Transverse colon (tissue), 4 donors: ENCODE data around the gene LOXL1. TPM values are rescaled to one million over a fixed set of nuclear protein-coding genes. Genes with fewer than 3 reads are reported as not detected.

Experiments used
- DNase-seq: peaks from one replicate; pipeline ENCODE4 v3.0.0-alpha.2; 2019
- H3K27ac ChIP-seq, 4 donors: fragments of 200-600 bp; sonication (generic); 2 replicates each; pipeline ENCODE4 v1.5.1; 2016 to 2018; ENCODE audit warnings: inconsistent platforms in 4 of 4
- H3K27me3 ChIP-seq: fragments of 200-600 bp; sonication (generic); 2 replicates; pipeline ENCODE4 v1.5.1; 2017; ENCODE audit warnings: inconsistent platforms
- H3K36me3 ChIP-seq, 4 donors: fragments of 200-600 bp; sonication (generic); 2 replicates each; pipeline ENCODE4 v1.5.1; 2017 to 2019; ENCODE audit warnings: inconsistent platforms in 4 of 4
- H3K4me1 ChIP-seq, 4 donors: fragments of 200-600 bp; sonication (generic); 2 replicates each; pipeline ENCODE4 v1.5.1; 2017 to 2020; ENCODE audit warnings: inconsistent platforms in 4 of 4
- H3K4me3 ChIP-seq, 4 donors: fragments of 200-600 bp; sonication (generic); 1 replicate in 1 of 4; 2 replicates in 3 of 4; pipeline versions ENCODE4 v1.5.1 to v1.6.1; 2017 to 2019; ENCODE audit warnings: inconsistent platforms in 4 of 4
- H3K9me3 ChIP-seq, 2 donors: fragments of 200-600 bp; sonication (generic); 2 replicates each; pipeline ENCODE4 v1.5.1; 2017 to 2019; ENCODE audit warnings: inconsistent platforms in 2 of 2
- EP300 ChIP-seq: sonication (generic); formaldehyde crosslinking; IDR thresholded peaks from one replicate; pipeline ENCODE4 v1.6.1; 2017; ENCODE audit warnings: antibody characterized with exemption, low read depth
- POLR2A ChIP-seq: fragments of 450-650 bp; IDR thresholded peaks from one replicate; pipeline ENCODE4 v1.6.1; 2016; ENCODE audit warnings: antibody characterized with exemption, mild to moderate bottlenecking, moderate library complexity
- POLR2AphosphoS5 ChIP-seq, 3 donors: sonication (generic); formaldehyde crosslinking; IDR thresholded peaks; one replicate each; pipeline ENCODE4 v1.6.1; 2016; ENCODE audit warnings: antibody characterized with exemption in 3 of 3
- WGBS, 2 donors: methylation state at CpG; one replicate each; pipeline ENCODE4 v1.1.5; 2018; ENCODE audit warnings: low coverage in 1 of 2; 5-methylcytosine and 5-hydroxymethylcytosine counted together
- in situ Hi-C, 4 donors: fragments of 200-750 bp; cut with MboI; loops; one replicate each; pipeline versions ENCODE4 v1.15.0 to v1.15.1; 2017; ENCODE audit warnings: low sequenced_read_pairs in 3 of 4, low pct_ligation_motif_present in 1 of 4, low pct_unique_long_range_greater_than_20kb in 1 of 4
- intact Hi-C: fragments of 100-400 bp; cut with DNase I; formaldehyde crosslinking; loops from one replicate; pipeline ENCODE4 v1.15.1; 2023; ENCODE audit warnings: low total_unique reads
- total RNA-seq, 4 donors: library from RNA; depleted of rRNA; stranded (reverse); fragments of >200 nt; gene quantifications; one replicate each; pipeline ENCODE4 v1.1.0, GENCODE V29; 2016
- TF ChIP-seq, protein P1 (sequence below), 5 experiments: fragments of 200-600 bp in 3 of 5; fragments of 450-650 bp in 2 of 5; sonication (generic) in 3 of 5; IDR thresholded peaks; 1 replicate in 2 of 5; 2 replicates in 3 of 5; pipeline ENCODE4 v1.5.1; 2016 to 2017; ENCODE audit warnings: antibody characterized with exemption in 5 of 5, inconsistent platforms in 3 of 5, mild to moderate bottlenecking in 2 of 5, moderate library complexity in 1 of 5

LOXL1 gene
- total RNA-seq, 4 donors from 2014 or later, result 1.8 to 6.8 (median 1.9) TPM; not detected in 1

GRCh38 chr15:73948982-73949381, 22.7 kb downstream of the LOXL1 start:
- Histone ChIP-seq H3K9me3 (no peaks in the 10 kb centered on the region), H3K4me1 (peaks cover 8 to 19% (median 10%) of the 10 kb centered on the region in 4 donors), H3K27me3 (no peaks in the 10 kb centered on the region), H3K4me3 (no peak overlapping the region), H3K36me3 (no peaks in the 10 kb centered on the region), H3K27ac (no peak overlapping the region)
- whole genome bisulfite sequencing, 2 donors, result 86% methylated on average over 4 of the region's 4 CpGs; no CpG with 5 or more reads in 1 of the 2 donors
- in situ Hi-C loops (loop anchor here in 1 of 4 donors (25.0 kb wide), 1 partner anchor 363 kb away; no protein-coding TSS in a partner anchor), intact Hi-C loops (no loop called here)
- DNase-seq, result no peak
- no peak for TF ChIP-seq EP300
- no peak for TF ChIP-seq POLR2AphosphoS5 (IDR thresholded peaks at IDR 0.05)
- no peak for TF ChIP-seq POLR2A

DNA sequence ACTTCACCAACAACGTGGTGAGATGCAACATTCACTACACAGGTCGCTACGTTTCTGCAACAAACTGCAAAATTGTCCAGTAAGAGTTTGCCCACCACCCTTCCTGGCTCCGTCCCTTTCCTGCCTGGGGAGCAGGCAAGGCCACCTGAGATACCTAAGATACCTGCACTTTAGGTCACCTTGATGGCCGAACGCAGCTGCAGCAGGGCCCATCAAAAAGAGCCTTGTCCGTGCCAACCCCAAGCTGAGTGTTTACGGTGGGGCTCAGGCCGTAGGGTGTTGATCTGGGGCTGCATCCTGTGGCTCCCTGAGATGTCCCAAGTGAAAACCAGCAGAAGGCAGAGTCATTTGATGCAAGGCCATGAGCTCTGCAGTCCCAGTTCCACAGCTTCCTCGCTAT, 23.2 kb downstream of the LOXL1 start:
- in situ Hi-C loops (loop anchor here in 1 of 4 donors (25.0 kb wide), 1 partner anchor 363 kb away; no protein-coding TSS in a partner anchor), intact Hi-C loops (no loop called here)
- Histone ChIP-seq H3K27ac (no peak overlapping the region), H3K4me1 (peaks cover 8 to 19% (median 10%) of the 10 kb centered on the region in 4 donors), H3K4me3 (no peak overlapping the region), H3K9me3 (no peaks in the 10 kb centered on the region), H3K36me3 (no peaks in the 10 kb centered on the region), H3K27me3 (no peaks in the 10 kb centered on the region)
- 96 to 97% methylated on average over 5 to 10 of the region's 10 CpGs for WGBS, 2 donors
- DNase-seq, result no peak
- no peak for TF ChIP-seq POLR2AphosphoS5 (IDR thresholded peaks at IDR 0.05)
- TF ChIP-seq EP300, result no peak
- no peak for TF ChIP-seq POLR2A
- TF ChIP-seq, protein P1, sequence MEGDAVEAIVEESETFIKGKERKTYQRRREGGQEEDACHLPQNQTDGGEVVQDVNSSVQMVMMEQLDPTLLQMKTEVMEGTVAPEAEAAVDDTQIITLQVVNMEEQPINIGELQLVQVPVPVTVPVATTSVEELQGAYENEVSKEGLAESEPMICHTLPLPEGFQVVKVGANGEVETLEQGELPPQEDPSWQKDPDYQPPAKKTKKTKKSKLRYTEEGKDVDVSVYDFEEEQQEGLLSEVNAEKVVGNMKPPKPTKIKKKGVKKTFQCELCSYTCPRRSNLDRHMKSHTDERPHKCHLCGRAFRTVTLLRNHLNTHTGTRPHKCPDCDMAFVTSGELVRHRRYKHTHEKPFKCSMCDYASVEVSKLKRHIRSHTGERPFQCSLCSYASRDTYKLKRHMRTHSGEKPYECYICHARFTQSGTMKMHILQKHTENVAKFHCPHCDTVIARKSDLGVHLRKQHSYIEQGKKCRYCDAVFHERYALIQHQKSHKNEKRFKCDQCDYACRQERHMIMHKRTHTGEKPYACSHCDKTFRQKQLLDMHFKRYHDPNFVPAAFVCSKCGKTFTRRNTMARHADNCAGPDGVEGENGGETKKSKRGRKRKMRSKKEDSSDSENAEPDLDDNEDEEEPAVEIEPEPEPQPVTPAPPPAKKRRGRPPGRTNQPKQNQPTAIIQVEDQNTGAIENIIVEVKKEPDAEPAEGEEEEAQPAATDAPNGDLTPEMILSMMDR (IDR thresholded peaks at IDR 0.05), result no peak

GRCh38 chr15:73950479-73950830, 24.2 kb downstream of the LOXL1 start:
- intact Hi-C loops (loop anchor here (2.0 kb wide), 1 partner anchor 14 kb away; no protein-coding TSS in a partner anchor), in situ Hi-C loops (loop anchor here in 1 of 4 donors (25.0 kb wide), 1 partner anchor 362 kb away; no protein-coding TSS in a partner anchor)
- Histone ChIP-seq H3K36me3 (no peaks in the 10 kb centered on the region), H3K4me1 (peaks cover 8 to 19% (median 10%) of the 10 kb centered on the region in 4 donors), H3K9me3 (no peaks in the 10 kb centered on the region), H3K27me3 (no peaks in the 10 kb centered on the region), H3K27ac (peak overlapping the region; percentile 82 to 95 (median 89)), H3K4me3 (no peak overlapping the region)
- no peak for DNase-seq
- no peak for TF ChIP-seq POLR2A

DNA sequence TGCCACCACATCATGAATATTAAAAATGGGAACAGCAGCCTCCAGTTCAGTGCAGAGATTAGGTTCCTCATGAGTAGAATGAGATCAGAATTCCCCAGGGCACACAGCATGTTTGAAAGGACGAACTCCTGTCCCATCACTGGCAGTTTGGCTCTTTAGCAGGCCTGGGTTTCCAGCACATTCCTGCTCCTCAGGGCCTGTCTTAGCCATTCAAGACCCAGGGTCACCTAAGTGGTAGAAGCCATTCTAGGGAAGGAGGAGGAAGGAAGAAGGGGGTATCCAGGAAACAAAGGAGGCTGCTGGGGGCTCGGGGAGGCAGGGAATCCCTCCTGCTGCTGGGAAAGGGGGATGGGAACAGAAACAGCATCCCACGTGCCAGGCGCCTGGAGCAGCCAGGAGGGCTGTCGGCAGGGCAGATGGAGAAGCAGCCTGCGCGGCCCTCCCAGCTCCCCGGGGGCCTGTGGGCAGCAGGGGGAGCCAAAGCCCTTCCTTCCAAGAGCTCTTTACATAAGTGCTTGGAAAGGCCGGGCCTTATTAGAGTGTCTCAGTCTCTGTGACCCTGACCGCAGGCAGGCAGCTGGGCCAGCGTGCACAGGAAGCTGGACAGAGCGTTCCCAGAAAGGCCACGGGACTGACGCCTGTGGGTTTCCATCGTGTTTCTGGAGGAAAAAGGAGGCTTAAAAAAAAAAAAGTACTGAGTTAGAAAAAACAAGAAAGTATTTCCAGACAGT, 24.7 kb downstream of the LOXL1 start:
- 24 to 31% methylated on average over 2 to 15 of the region's 15 CpGs for WGBS, 2 donors
- intact Hi-C loops (loop anchor here (2.0 kb wide), 1 partner anchor 14 kb away; no protein-coding TSS in a partner anchor), in situ Hi-C loops (loop anchor here in 1 of 4 donors (25.0 kb wide), 1 partner anchor 361 kb away; no protein-coding TSS in a partner anchor)
- DNase-seq, result peak; percentile 85
- no peaks in the 10 kb centered on the region for H3K9me3 ChIP-seq
- peak overlapping the region; percentile 82 to 95 (median 89) for H3K27ac ChIP-seq
- no peak for TF ChIP-seq EP300
- peak; percentile 53 to 61 (median 55) for TF ChIP-seq POLR2AphosphoS5 (IDR thresholded peaks at IDR 0.05)
- TF ChIP-seq, protein P1 (IDR thresholded peaks at IDR 0.05), result peak; percentile 48 to 63 (median 59)
- H3K27me3 ChIP-seq, result no peaks in the 10 kb centered on the region
- H3K36me3 ChIP-seq, result no peaks in the 10 kb centered on the region
- H3K4me1 ChIP-seq, result peaks cover 8 to 19% (median 10%) of the 10 kb centered on the region in 4 donors
- no peak overlapping the region for H3K4me3 ChIP-seq

GRCh38 chr15:73951601-73952000, 25.3 kb downstream of the LOXL1 start:
- H3K4me3 ChIP-seq, result no peak overlapping the region
- TF ChIP-seq POLR2A, result no peak
- no peak for TF ChIP-seq EP300
- TF ChIP-seq, protein P1 (IDR thresholded peaks at IDR 0.05), result no peak
- TF ChIP-seq POLR2AphosphoS5 (IDR thresholded peaks at IDR 0.05), result no peak
- H3K27me3 ChIP-seq, result no peaks in the 10 kb centered on the region
- DNase-seq, result no peak
- peaks cover 8 to 19% (median 10%) of the 10 kb centered on the region in 4 donors for H3K4me1 ChIP-seq
- H3K9me3 ChIP-seq, result no peaks in the 10 kb centered on the region
- intact Hi-C loops (loop anchor here (2.0 kb wide), 1 partner anchor 13 kb away; no protein-coding TSS in a partner anchor), in situ Hi-C loops (loop anchor here in 1 of 4 donors (25.0 kb wide), 1 partner anchor 361 kb away; no protein-coding TSS in a partner anchor)
- peak overlapping the region; percentile 82 to 95 (median 89) for H3K27ac ChIP-seq
- H3K36me3 ChIP-seq, result no peaks in the 10 kb centered on the region
- 72 to 73% methylated on average over 12 to 13 of the region's 13 CpGs for WGBS, 2 donors
